NB4 (cell line): ENCODE measurements around the gene LDAH.
"Not testable (repeated sequence)": the region's sequence is repeated elsewhere in the genome, so short reads cannot be mapped to it uniquely, and the experiment has no call there.

ENCODE experiments used
- CTCF ChIP-seq: IDR thresholded peaks from one replicate; pipeline ENCODE4 v1.5.1; 2012; ENCODE audit warnings: low read depth, low read length
- MAX ChIP-seq: IDR thresholded peaks from 2 replicates; pipeline ENCODE4 v1.6.1; 2011; ENCODE audit warnings: low read depth, low read length
- POLR2A ChIP-seq: IDR thresholded peaks from 2 replicates; pipeline ENCODE4 v1.6.1; 2011; ENCODE audit warnings: mild to moderate bottlenecking; ENCODE audit not compliant: insufficient read length; ENCODE audit errors: extremely low read depth

- not testable (repeated sequence) for TF ChIP-seq CTCF, MAX, POLR2A
Measured at GRCh38 chr2:20793944-20794343, 29.0 kb downstream of the LDAH start.
